ENCODE measurements around the gene RCAN1.

RCAN1 gene

GRCh38 chr21:34614628-34615486 lies at the start of gene RCAN1:
TSS of gene RCAN1 (minus strand) at chr21:34615113. CDS start at chr21:34615011, 102 bp downstream.
- peak; percentile 87 for DNase-seq

- no peak for DNase-seq
Measured at GRCh38 chr21:34661848-34662247, 46.9 kb upstream of the RCAN1 start.

- DNase-seq, result no peak
Measured at GRCh38 chr21:34653522-34653921, 38.6 kb upstream of the RCAN1 start.

- no peak for DNase-seq
Measured at GRCh38 chr21:34651642-34652041, 36.7 kb upstream of the RCAN1 start.

- no peak for DNase-seq
Measured at GRCh38 chr21:34650861-34651431, 36.0 kb upstream of the RCAN1 start.

- DNase-seq, result no peak
Measured at GRCh38 chr21:34649400-34649799, 34.5 kb upstream of the RCAN1 start.

- DNase-seq, result no peak
Measured at GRCh38 chr21:34648739-34649297, 33.9 kb upstream of the RCAN1 start.

GRCh38 chr21:34647555-34647954 lies 32.6 kb upstream of the RCAN1 start:
- no peak for DNase-seq

- no peak for DNase-seq
Measured at GRCh38 chr21:34644825-34645224, 29.9 kb upstream of the RCAN1 start.

- no peak for DNase-seq
Measured at GRCh38 chr21:34642211-34643075, 27.5 kb upstream of the RCAN1 start.

- peak; percentile 31 for DNase-seq
Measured at GRCh38 chr21:34640858-34641257, 25.9 kb upstream of the RCAN1 start.

- DNase-seq, result peak; percentile 51
Measured at GRCh38 chr21:34639882-34640788, 25.2 kb upstream of the RCAN1 start.

GRCh38 chr21:34639250-34639649 lies 24.3 kb upstream of the RCAN1 start:
- no peak for DNase-seq

- no peak for DNase-seq
Measured at GRCh38 chr21:34636961-34637360, 22.0 kb upstream of the RCAN1 start.

GRCh38 chr21:34635307-34635706 lies 20.4 kb upstream of the RCAN1 start:
- no peak for DNase-seq

GRCh38 chr21:34632498-34632897 lies 17.6 kb upstream of the RCAN1 start:
- no peak for DNase-seq

- no peak for DNase-seq
Measured at GRCh38 chr21:34630536-34631143, 15.7 kb upstream of the RCAN1 start.

GRCh38 chr21:34626131-34626530 lies 11.2 kb upstream of the RCAN1 start:
- DNase-seq, result no peak

- DNase-seq, result no peak
Measured at GRCh38 chr21:34625030-34625593, 10.2 kb upstream of the RCAN1 start.

- no peak for DNase-seq
Measured at GRCh38 chr21:34623516-34623915, 8.6 kb upstream of the RCAN1 start.
